HUES6 (cell line): ENCODE results near the gene IL12RB2.

Source experiments
- H3K27ac ChIP-seq: 2 replicates; pipeline ENCODE4 v1.7.0; 2013; ENCODE audit warnings: low read depth, mild to moderate bottlenecking, low read length, inconsistent platforms
- H3K27me3 ChIP-seq: 2 replicates; pipeline ENCODE4 v1.6.1; 2013; ENCODE audit warnings: low read length; ENCODE audit not compliant: control insufficient read depth, insufficient read depth
- H3K36me3 ChIP-seq: 2 replicates; pipeline ENCODE4 v1.6.1; 2013; ENCODE audit warnings: low read length; ENCODE audit not compliant: control insufficient read depth, insufficient read depth
- H3K4me1 ChIP-seq: 2 replicates; pipeline ENCODE4 v1.6.1; 2013; ENCODE audit warnings: low read length; ENCODE audit not compliant: control insufficient read depth, insufficient read depth
- H3K4me3 ChIP-seq: 2 replicates; pipeline ENCODE4 v1.5.1; 2013; ENCODE audit warnings: low read depth, low read length
- H3K9ac ChIP-seq: one replicate; pipeline ENCODE4 v1.6.1; 2013; ENCODE audit warnings: mild to moderate bottlenecking, low read length
- H3K9me3 ChIP-seq: 2 replicates; pipeline ENCODE4 v1.6.1; 2013; ENCODE audit warnings: low read depth, low read length; ENCODE audit not compliant: control insufficient read depth, insufficient read depth

IL12RB2 gene

DNA sequence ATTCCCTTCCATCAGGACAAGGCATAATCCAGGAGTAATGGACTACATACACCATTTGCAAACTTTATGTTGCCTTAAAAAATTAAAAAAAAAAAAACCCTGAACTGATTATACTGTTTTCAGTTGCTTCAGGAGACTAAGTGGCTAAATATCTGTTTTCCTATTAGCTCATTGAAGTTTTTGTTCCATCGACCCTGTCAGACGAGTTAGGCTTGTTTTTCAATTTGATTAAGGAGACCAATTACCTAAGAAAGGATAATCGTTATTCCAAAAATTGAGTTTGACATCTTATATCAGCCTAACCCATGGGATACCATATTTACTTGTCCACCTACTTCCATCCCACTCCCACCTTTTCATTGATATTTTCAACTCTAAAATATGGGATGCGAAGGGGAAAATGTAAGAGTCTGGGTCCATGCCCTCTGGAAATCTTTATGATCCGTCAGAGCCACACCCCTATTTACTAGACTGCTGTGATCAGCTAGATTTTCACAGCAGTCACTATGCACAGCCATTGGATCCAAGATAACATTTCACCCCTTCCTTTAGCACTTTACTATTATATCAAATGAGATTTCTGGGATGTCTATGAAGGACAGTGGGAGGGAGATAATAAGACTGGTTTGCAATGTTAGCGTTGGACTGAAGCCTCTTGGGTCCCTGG is 41.0 kb downstream of the IL12RB2 start:
- H3K9me3 ChIP-seq: no peaks in the 10 kb centered on the region
- H3K4me3 ChIP-seq: no peak overlapping the region
- no peak overlapping the region for H3K9ac ChIP-seq
- H3K27me3 ChIP-seq: no peaks in the 10 kb centered on the region
- peaks cover 10% of the 10 kb centered on the region for H3K4me1 ChIP-seq
- no peaks in the 10 kb centered on the region for H3K36me3 ChIP-seq
- H3K27ac ChIP-seq: no peak overlapping the region

DNA sequence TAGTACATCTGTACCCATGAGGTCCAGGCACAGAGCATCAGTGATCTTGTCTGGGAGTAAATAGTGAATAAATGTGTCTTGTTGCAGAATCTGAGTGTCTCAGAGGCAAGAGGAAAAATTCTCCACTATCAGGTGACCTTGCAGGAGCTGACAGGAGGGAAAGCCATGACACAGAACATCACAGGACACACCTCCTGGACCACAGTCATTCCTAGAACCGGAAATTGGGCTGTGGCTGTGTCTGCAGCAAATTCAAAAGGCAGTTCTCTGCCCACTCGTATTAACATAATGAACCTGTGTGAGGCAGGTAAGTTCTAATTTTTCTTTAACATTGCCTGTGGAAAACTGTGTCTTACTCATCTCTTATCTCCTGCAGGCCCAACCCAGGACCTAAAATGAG is 43.1 kb downstream of the IL12RB2 start:
- H3K9ac ChIP-seq: no peak overlapping the region
- peaks cover 10% of the 10 kb centered on the region for H3K4me1 ChIP-seq
- no peaks in the 10 kb centered on the region for H3K9me3 ChIP-seq
- H3K27me3 ChIP-seq: no peaks in the 10 kb centered on the region
- no peak overlapping the region for H3K4me3 ChIP-seq
- no peaks in the 10 kb centered on the region for H3K36me3 ChIP-seq
- H3K27ac ChIP-seq: no peak overlapping the region

DNA sequence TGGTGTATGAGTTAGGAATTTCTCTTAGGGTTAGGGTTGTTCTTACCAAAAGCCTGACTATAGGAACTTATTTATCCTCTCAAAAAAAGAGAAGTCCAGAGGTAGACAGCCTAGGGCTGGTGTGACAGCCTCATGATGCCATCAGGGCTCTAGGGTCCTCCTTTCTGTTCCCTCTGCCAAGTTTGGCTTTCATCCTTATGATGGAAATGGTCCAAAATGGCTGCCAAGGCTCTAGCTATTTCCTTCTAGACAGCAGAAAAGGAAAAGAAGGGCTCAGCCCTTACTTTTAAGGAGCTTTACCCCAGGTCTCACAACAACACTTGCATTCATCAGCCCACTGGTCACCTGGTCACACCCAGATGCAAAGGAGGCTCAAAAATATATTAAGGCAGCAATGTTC is 44.5 kb downstream of the IL12RB2 start:
- Histone ChIP-seq H3K27ac (no peak overlapping the region), H3K27me3 (no peaks in the 10 kb centered on the region), H3K9me3 (no peaks in the 10 kb centered on the region), H3K4me3 (no peak overlapping the region), H3K36me3 (no peaks in the 10 kb centered on the region), H3K9ac (no peak overlapping the region), H3K4me1 (peaks cover 10% of the 10 kb centered on the region)

DNA sequence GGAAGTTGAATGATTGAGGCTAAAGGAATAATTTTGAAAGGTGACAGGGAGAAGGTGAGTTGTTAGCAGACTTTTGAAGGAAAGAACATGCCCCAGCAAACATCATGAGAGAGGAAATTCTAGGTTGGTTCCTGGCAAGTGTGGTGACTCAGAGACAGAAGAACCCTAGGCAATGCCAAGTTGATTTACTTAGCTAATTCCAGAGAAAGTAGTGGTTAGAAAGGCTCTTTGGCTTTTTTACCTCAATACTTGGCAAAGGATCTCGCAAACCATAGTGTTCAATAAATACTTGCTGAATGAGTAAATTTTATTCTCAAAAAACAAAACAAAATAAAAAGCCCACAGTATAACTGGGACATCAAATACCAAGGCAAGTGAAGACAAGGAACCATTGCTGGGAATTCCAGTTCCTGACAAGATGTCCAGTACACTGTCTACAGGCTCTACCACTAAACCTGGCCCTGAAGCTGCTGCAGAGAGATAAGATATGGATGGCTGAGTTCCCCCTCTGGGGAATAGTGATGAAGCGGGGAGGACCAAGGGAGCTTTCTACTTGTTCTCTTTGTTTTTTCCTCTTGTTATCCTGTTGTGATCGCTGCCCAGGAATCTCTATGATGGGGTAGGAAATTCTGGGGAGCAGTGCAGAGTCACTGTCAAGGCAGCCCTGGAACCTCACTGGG is 48.2 kb downstream of the IL12RB2 start:
- Histone ChIP-seq H3K27ac (no peak overlapping the region), H3K9ac (no peak overlapping the region), H3K4me3 (no peak overlapping the region), H3K36me3 (no peaks in the 10 kb centered on the region), H3K9me3 (no peaks in the 10 kb centered on the region), H3K4me1 (no peaks in the 10 kb centered on the region), H3K27me3 (no peaks in the 10 kb centered on the region)

DNA sequence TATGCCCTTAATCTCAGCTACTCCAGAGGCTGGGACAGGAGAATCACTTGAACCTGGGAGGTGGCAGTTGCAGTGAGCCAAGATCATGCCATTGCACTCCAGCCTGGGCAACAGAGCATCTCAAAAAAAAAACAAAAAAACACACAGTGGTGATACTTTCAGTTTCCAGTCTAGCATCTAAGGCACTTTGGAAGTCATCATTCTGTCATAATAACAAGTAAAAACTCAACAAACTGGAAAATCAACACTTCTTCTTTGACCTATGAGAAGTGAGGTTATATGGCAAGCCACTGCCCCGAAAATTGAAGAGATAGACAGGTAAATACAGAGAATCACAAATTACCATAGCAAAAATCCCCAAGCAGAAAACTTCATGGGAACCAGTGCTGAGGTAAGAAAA is 51.9 kb downstream of the IL12RB2 start:
- Histone ChIP-seq H3K4me1 (no peaks in the 10 kb centered on the region), H3K9me3 (no peaks in the 10 kb centered on the region), H3K27me3 (no peaks in the 10 kb centered on the region), H3K9ac (no peak overlapping the region), H3K27ac (no peak overlapping the region), H3K4me3 (no peak overlapping the region), H3K36me3 (no peaks in the 10 kb centered on the region)

DNA sequence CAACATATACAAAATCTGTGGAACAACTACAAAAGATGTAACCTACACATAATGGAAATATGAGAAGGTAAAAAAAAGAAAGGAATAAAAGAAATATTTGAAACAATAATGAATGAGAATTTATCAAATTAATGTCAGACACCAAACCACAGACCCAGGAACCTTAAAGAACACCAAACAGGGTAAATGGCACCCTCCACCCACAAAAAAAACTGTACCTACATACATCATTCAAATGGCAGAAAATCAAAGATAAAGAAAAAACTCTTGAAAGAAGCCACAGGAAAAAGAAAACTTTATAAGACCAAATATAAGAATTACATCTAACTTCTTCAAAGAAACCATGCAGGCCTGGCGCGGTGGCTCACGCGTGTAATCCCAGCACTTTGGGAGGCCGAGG is 54.0 kb downstream of the IL12RB2 start:
- Histone ChIP-seq H3K4me3 (no peak overlapping the region), H3K36me3 (no peaks in the 10 kb centered on the region), H3K27me3 (no peaks in the 10 kb centered on the region), H3K27ac (no peak overlapping the region), H3K4me1 (no peaks in the 10 kb centered on the region), H3K9me3 (no peaks in the 10 kb centered on the region), H3K9ac (no peak overlapping the region)

DNA sequence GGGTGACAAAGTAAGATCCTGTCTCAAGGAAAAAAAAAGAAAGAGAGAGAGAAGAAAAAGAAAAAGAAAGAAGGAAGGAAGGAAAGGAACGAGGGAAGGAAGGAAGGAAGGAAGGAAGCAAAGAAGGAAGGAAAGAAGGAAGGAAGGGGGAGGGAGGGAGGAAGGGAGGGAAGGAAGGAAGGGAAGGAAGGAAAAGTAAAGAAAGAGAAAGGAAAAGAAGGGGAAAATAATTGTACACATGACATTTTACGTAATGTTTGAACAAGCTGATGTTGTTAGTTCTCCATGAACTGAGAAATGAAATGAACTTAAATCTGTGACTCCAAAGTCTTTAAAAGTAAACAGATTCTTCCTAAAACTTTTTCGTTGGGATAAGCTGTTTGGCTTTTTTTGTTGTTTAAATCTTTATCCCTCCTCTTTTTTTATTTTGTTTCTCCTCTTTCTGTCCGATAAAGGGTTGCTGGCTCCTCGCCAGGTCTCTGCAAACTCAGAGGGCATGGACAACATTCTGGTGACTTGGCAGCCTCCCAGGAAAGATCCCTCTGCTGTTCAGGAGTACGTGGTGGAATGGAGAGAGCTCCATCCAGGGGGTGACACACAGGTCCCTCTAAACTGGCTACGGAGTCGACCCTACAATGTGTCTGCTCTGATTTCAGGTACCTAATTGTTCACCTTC is 59.8 kb downstream of the IL12RB2 start:
- Histone ChIP-seq H3K4me1 (peaks cover 6% of the 10 kb centered on the region), H3K27me3 (no peaks in the 10 kb centered on the region), H3K9me3 (no peaks in the 10 kb centered on the region), H3K9ac (no peak overlapping the region), H3K27ac (no peak overlapping the region), H3K36me3 (no peaks in the 10 kb centered on the region), H3K4me3 (no peak overlapping the region)

DNA sequence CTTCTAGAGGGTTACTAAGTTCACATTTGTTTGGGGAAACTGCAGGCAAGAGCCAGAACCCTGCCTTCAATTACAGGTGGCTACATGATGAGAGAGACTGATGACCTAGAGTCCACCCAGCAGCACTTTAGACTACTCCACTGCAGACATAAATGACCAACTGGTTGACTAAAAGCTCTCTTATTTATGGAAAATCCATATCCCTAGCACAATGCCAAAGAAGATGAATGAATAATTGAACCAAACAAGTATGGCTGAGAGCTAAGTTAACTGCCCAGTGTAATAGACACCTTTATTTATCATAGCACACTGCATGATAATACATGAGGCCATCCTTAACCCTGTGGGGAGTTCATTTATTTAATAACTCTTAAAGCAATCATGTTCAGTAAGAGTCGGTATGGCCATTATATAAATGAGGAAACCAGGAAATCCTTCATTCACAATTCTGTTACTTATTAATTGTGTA is 60.4 kb downstream of the IL12RB2 start:
- Histone ChIP-seq H3K9me3 (no peaks in the 10 kb centered on the region), H3K27ac (no peak overlapping the region), H3K27me3 (no peaks in the 10 kb centered on the region), H3K4me3 (no peak overlapping the region), H3K9ac (no peak overlapping the region), H3K4me1 (peaks cover 6% of the 10 kb centered on the region), H3K36me3 (no peaks in the 10 kb centered on the region)

DNA sequence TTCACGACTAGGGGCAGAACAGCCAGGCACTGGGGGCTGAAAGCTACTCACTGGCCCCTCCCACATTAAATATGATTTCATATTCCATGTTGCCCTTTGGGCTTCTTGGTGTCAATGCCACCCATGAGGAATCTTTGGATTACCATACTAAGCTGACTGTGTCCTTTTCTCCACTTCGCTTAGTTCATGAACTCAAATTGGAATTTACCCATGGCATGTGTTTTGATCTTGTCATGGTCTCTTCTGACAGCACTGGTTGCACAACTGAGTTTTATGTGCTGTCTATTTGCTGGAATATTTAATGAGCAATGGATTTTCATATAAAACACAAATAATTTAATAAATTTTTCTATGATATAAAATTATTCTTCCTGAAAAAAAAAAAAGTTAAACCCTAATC is 63.4 kb downstream of the IL12RB2 start:
- H3K4me3 ChIP-seq: no peak overlapping the region
- no peaks in the 10 kb centered on the region for H3K36me3 ChIP-seq
- no peak overlapping the region for H3K27ac ChIP-seq
- peaks cover 6% of the 10 kb centered on the region for H3K4me1 ChIP-seq
- no peak overlapping the region for H3K9ac ChIP-seq
- no peaks in the 10 kb centered on the region for H3K9me3 ChIP-seq
- no peaks in the 10 kb centered on the region for H3K27me3 ChIP-seq

DNA sequence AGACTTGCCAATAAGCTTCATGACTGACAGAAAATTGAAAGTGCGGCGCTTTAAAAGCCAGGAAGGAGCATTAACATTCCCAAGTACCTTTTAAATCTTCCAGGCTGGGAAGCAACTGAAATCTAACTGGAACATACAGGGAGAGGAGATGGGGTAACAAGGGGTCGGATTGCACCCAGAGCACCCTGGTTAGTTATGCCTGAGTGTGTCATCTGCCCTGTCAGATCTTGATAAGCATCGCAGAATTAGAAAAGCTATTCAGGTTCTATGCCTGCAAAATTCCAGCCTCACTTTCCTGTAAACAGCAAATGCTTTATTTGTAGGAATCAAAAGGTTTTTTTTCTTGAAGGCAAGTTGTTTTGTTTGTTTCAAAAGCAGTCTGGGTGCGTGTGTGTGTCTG is 64.0 kb downstream of the IL12RB2 start:
- Histone ChIP-seq H3K27ac (no peak overlapping the region), H3K9ac (no peak overlapping the region), H3K36me3 (no peaks in the 10 kb centered on the region), H3K4me3 (no peak overlapping the region), H3K27me3 (no peaks in the 10 kb centered on the region), H3K9me3 (no peaks in the 10 kb centered on the region), H3K4me1 (peaks cover 10% of the 10 kb centered on the region)

DNA sequence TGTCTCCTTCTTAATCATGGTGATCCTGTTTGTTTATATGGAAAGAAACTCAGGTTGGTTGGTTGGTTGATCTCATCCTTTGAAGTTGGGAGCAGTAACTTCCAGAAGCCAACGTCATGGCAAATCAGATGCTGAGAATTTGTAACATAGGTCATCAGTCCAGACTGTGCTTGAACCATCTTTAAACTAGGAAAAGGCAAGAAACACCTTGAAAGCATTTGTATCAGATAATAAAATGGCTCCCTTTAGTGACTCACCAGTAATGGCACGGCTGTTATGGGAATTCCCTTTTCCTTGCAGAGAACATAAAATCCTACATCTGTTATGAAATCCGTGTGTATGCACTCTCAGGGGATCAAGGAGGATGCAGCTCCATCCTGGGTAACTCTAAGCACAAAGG is 64.5 kb downstream of the IL12RB2 start:
- peaks cover 13% of the 10 kb centered on the region for H3K4me1 ChIP-seq

More for the DNA sequence above, 64.5 kb downstream of the IL12RB2 start:
- Histone ChIP-seq H3K27me3 (no peaks in the 10 kb centered on the region), H3K4me3 (no peak overlapping the region), H3K36me3 (no peaks in the 10 kb centered on the region), H3K9me3 (no peaks in the 10 kb centered on the region), H3K9ac (no peak overlapping the region), H3K27ac (no peak overlapping the region)
